ENCODE data around the gene CC2D2A.
A peak's percentile ranks its signal among the peaks of the same experiment; 100 is the strongest.
"Not testable (repeated sequence)": the region's sequence is repeated elsewhere in the genome, so short reads cannot be mapped to it uniquely, and the experiment has no call there.

The CC2D2A gene

GRCh38 chr4:15470128-15470475 is 420 bp downstream of the CC2D2A start:
- no peak for DNase-seq

GRCh38 chr4:15476396-15476795 is 6.7 kb downstream of the CC2D2A start:
- no peak for DNase-seq

GRCh38 chr4:15478724-15479088 is 9.0 kb downstream of the CC2D2A start:
- no peak for DNase-seq

- peak; percentile 17 for DNase-seq
Observed at GRCh38 chr4:15479089-15479912, 9.6 kb downstream of the CC2D2A start.

GRCh38 chr4:15479913-15480185 is 10.2 kb downstream of the CC2D2A start:
- DNase-seq: no peak

- no peak for DNase-seq
Observed at GRCh38 chr4:15481961-15482745, 12.5 kb downstream of the CC2D2A start.

GRCh38 chr4:15482842-15483241 is 13.2 kb downstream of the CC2D2A start:
- DNase-seq: no peak

- no peak for DNase-seq
Observed at GRCh38 chr4:15488136-15488535, 18.5 kb downstream of the CC2D2A start.

- no peak for DNase-seq
Observed at GRCh38 chr4:15488658-15489470, 19.2 kb downstream of the CC2D2A start.

- DNase-seq: no peak
Observed at GRCh38 chr4:15489551-15489950, 19.9 kb downstream of the CC2D2A start.

- DNase-seq: no peak
Observed at GRCh38 chr4:15493411-15493810, 23.7 kb downstream of the CC2D2A start.

- DNase-seq: no peak
Observed at GRCh38 chr4:15495621-15496020, 25.9 kb downstream of the CC2D2A start.

- no peak for DNase-seq
Observed at GRCh38 chr4:15498356-15498755, 28.7 kb downstream of the CC2D2A start.

- no peak for DNase-seq
Observed at GRCh38 chr4:15500701-15501100, 31.0 kb downstream of the CC2D2A start.

- DNase-seq: no peak
Observed at GRCh38 chr4:15501941-15502340, 32.3 kb downstream of the CC2D2A start.

- no peak for DNase-seq
Observed at GRCh38 chr4:15502384-15502783, 32.7 kb downstream of the CC2D2A start.

- DNase-seq: no peak
Observed at GRCh38 chr4:15504041-15504440, 34.4 kb downstream of the CC2D2A start.

GRCh38 chr4:15506464-15506863 is 36.8 kb downstream of the CC2D2A start:
- DNase-seq: no peak

- no peak for DNase-seq
Observed at GRCh38 chr4:15507679-15508078, 38.0 kb downstream of the CC2D2A start.

- no peak for DNase-seq
Observed at GRCh38 chr4:15510961-15511360, 41.3 kb downstream of the CC2D2A start.

- no peak for DNase-seq
Observed at GRCh38 chr4:15513545-15513944, 43.9 kb downstream of the CC2D2A start.

- no peak for DNase-seq
Observed at GRCh38 chr4:15515106-15515505, 45.4 kb downstream of the CC2D2A start.

- no peak for DNase-seq
Observed at GRCh38 chr4:15516494-15516893, 46.8 kb downstream of the CC2D2A start.

GRCh38 chr4:15517681-15518080 is 48.0 kb downstream of the CC2D2A start:
- DNase-seq: not testable (repeated sequence)
